ENCODE results near the gene ZNF716. TPM values are rescaled to one million over a fixed set of nuclear protein-coding genes. Genes with fewer than 3 reads are reported as not detected.

ZNF716 gene
- total RNA-seq, 2 experiments from 2014 or later, result not detected

DNA sequence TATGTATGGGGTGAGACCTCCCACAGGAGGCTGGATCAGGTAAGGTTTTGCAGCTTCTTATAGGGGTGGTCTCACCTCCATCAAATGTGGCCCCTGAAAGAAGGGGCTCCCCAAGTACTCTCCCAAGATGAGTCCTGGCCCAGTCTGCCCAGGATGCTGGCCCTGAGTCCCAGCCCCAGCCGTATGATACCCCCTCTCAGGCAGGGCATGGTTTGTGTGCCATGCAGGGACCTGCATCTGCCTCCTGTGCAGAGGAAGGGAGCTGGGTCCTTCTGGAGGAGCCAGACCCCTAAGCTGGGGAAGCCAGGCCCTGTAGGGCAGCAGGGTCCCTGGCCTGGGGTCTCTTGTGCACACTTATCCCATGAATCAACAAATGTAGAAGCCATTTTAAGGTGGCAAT, 35.1 kb upstream of the ZNF716 start:
- intact Hi-C loops (cut with DNase I, micrococcal nuclease), result no loop called here
- H3K4me3 Mint-ChIP-seq, result no peak overlapping the region
- H3K27ac Mint-ChIP-seq, result no peak overlapping the region
- ChIA-PET POLR2A (no interaction called here), CTCF (no interaction called here)
- H3K36me3 Mint-ChIP-seq (ENCODE audit: low read depth), result peaks cover 2% of the 10 kb centered on the region
- H3K27me3 Mint-ChIP-seq, result no peaks in the 10 kb centered on the region
- H3K4me1 Mint-ChIP-seq, result no peaks in the 10 kb centered on the region
- ATAC-seq (no peak), DNase-seq (no peak)
- peaks cover 12% of the 10 kb centered on the region for H3K9me3 Mint-ChIP-seq (ENCODE audit: low read depth)

DNA sequence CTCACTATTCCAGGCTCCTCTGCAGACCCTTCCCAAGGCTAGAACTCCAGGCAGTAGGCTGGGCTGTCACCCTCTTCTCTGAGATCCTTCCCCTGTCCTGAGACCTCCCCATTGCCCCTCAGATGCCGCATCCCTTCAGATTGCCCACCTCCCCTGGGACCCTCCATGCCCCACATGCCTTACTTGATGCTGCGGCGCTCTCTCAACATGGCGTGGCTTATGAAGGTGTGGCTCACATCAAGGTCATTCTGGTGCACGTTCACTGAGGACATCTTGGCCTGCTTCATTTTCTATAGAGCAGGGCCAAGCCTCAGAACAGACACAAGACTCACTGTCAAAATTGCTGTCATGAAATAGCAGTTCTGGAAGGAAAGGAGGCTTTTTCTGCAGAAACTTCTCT, 34.7 kb upstream of the ZNF716 start:
- Mint-ChIP-seq H3K9me3 (ENCODE audit: low read depth) (peaks cover 12% of the 10 kb centered on the region), H3K27ac (no peak overlapping the region), H3K4me1 (no peaks in the 10 kb centered on the region), H3K27me3 (no peaks in the 10 kb centered on the region), H3K36me3 (ENCODE audit: low read depth) (peaks cover 2% of the 10 kb centered on the region), H3K4me3 (no peak overlapping the region)
- intact Hi-C loops (cut with DNase I, micrococcal nuclease), result no loop called here
- DNase-seq (no peak), ATAC-seq (no peak)
- CTCF ChIA-PET, result no interaction called here
- POLR2A ChIA-PET, result no interaction called here

- CTCF ChIA-PET, result no interaction called here
- no peak overlapping the region for H3K27ac Mint-ChIP-seq
- POLR2A ChIA-PET, result no interaction called here
These were observed 34.2 kb upstream of the ZNF716 start for GRCh38 chr7:57415730-57416129.

GRCh38 chr7:57416601-57417358, 33.2 kb upstream of the ZNF716 start:
- H3K27me3 Mint-ChIP-seq, result no peaks in the 10 kb centered on the region
- no peak for ATAC-seq
- peaks cover 2% of the 10 kb centered on the region for H3K36me3 Mint-ChIP-seq (ENCODE audit: low read depth)
- ChIA-PET POLR2A (no interaction called here), CTCF (no interaction called here)
- H3K4me3 Mint-ChIP-seq, result no peak overlapping the region
- no peaks in the 10 kb centered on the region for H3K4me1 Mint-ChIP-seq
- H3K27ac Mint-ChIP-seq, result no peak overlapping the region
- DNase-seq, result no peak
- H3K9me3 Mint-ChIP-seq (ENCODE audit: low read depth), result peaks cover 16% of the 10 kb centered on the region
- intact Hi-C loops (cut with DNase I, micrococcal nuclease), result no loop called here

More at GRCh38 chr7:57415730-57416129, 34.2 kb upstream of the ZNF716 start:
- Mint-ChIP-seq H3K9me3 (ENCODE audit: low read depth) (peaks cover 12% of the 10 kb centered on the region), H3K4me3 (no peak overlapping the region), H3K4me1 (no peaks in the 10 kb centered on the region), H3K27me3 (no peaks in the 10 kb centered on the region), H3K36me3 (ENCODE audit: low read depth) (peaks cover 2% of the 10 kb centered on the region)
- intact Hi-C loops (cut with DNase I, micrococcal nuclease), result no loop called here
- ATAC-seq (no peak), DNase-seq (no peak)

- Mint-ChIP-seq H3K27ac (no peak overlapping the region), H3K9me3 (ENCODE audit: low read depth) (peaks cover 16% of the 10 kb centered on the region), H3K27me3 (no peaks in the 10 kb centered on the region), H3K36me3 (ENCODE audit: low read depth) (peaks cover 2% of the 10 kb centered on the region), H3K4me3 (no peak overlapping the region), H3K4me1 (no peaks in the 10 kb centered on the region)
- CTCF ChIA-PET, result no interaction called here
- POLR2A ChIA-PET, result no interaction called here
- intact Hi-C loops (cut with DNase I, micrococcal nuclease), result no loop called here
- ATAC-seq (no peak), DNase-seq (no peak)
These were observed 32.2 kb upstream of the ZNF716 start for GRCh38 chr7:57417736-57418135.

- POLR2A ChIA-PET, result no interaction called here
- Mint-ChIP-seq H3K4me1 (no peaks in the 10 kb centered on the region), H3K36me3 (ENCODE audit: low read depth) (peaks cover 3% of the 10 kb centered on the region), H3K4me3 (no peak overlapping the region), H3K27me3 (no peaks in the 10 kb centered on the region), H3K9me3 (ENCODE audit: low read depth) (peaks cover 14% of the 10 kb centered on the region), H3K27ac (no peak overlapping the region)
- CTCF ChIA-PET, result no interaction called here
- DNase-seq (no peak), ATAC-seq (no peak)
- intact Hi-C loops (cut with DNase I, micrococcal nuclease), result no loop called here
These were observed 26.2 kb upstream of the ZNF716 start for GRCh38 chr7:57423768-57424167.

GRCh38 chr7:57424515-57425238, 25.3 kb upstream of the ZNF716 start:
- H3K27ac Mint-ChIP-seq, result no peak overlapping the region
- ATAC-seq, result no peak
- no peaks in the 10 kb centered on the region for H3K27me3 Mint-ChIP-seq
- no peak overlapping the region for H3K4me3 Mint-ChIP-seq
- ChIA-PET POLR2A (no interaction called here), CTCF (no interaction called here)
- no peaks in the 10 kb centered on the region for H3K4me1 Mint-ChIP-seq
- DNase-seq, result no peak
- H3K36me3 Mint-ChIP-seq (ENCODE audit: low read depth), result peaks cover 3% of the 10 kb centered on the region
- peaks cover 14% of the 10 kb centered on the region for H3K9me3 Mint-ChIP-seq (ENCODE audit: low read depth)
- intact Hi-C loops (cut with DNase I, micrococcal nuclease), result no loop called here

GRCh38 chr7:57425239-57425944, 24.6 kb upstream of the ZNF716 start:
- Mint-ChIP-seq H3K9me3 (ENCODE audit: low read depth) (peaks cover 14% of the 10 kb centered on the region), H3K27ac (no peak overlapping the region), H3K27me3 (no peaks in the 10 kb centered on the region), H3K4me1 (no peaks in the 10 kb centered on the region), H3K4me3 (no peak overlapping the region), H3K36me3 (ENCODE audit: low read depth) (peaks cover 3% of the 10 kb centered on the region)
- DNase-seq (no peak), ATAC-seq (no peak)
- ChIA-PET CTCF (no interaction called here), POLR2A (no interaction called here)
- intact Hi-C loops (cut with DNase I, micrococcal nuclease), result no loop called here

DNA sequence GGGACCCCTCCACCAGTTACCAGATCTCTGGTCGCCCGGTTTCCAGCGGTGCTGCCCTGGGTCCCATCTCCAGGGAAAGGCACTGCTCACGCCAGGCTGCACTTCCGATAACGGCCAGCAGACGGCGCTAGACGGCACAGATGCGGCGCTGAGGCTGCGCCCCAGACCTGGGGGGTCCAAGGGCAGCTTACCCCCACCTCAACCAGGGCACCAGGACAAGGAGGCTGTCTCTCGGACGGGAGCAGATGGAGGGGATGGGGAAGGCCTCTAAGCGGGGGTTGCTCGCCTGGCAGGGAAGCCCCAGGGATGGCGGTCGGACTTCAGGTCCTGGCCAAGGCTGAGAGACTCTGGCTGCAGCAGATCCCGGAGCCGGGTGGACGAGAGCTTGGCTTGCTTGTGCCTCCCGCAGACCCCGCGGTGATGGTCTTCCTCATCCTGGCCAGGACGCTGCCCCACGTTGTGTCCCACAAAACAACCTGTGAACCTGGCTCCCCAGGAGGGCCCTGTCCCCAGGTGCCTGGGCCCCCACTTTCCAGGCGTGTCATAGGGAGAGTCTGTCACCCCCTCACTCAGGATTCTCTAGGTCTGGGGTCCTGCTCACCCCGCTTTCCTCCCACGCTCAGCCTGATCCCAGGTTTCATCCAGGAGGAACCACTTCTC, 23.9 kb upstream of the ZNF716 start:
- ATAC-seq (no peak), DNase-seq (no peak)
- Mint-ChIP-seq H3K4me3 (no peak overlapping the region), H3K27me3 (no peaks in the 10 kb centered on the region), H3K27ac (no peak overlapping the region), H3K4me1 (no peaks in the 10 kb centered on the region), H3K36me3 (ENCODE audit: low read depth) (peaks cover 3% of the 10 kb centered on the region), H3K9me3 (ENCODE audit: low read depth) (peaks cover 13% of the 10 kb centered on the region)
- ChIA-PET POLR2A (no interaction called here), CTCF (no interaction called here)
- intact Hi-C loops (cut with DNase I, micrococcal nuclease), result no loop called here

DNA sequence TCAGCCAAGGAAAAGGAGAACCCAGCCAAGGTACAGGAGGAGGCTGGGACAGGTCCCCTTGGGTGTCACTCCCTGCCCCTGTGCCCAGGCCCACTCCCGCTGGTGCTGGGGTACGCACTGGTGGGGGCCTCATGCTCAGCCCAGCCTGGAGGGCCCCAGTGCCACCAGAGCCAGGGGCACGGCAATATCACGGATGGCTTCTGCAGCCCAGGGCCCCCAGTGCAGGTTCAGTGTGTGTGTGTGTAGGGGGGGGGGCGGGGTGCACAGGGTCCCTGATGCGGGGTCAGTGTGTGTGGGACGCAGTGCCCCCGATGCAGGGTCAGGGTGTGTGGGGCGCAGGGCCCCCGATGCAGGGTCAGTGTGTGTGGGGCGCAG, 23.4 kb upstream of the ZNF716 start:
- ChIA-PET CTCF (no interaction called here), POLR2A (no interaction called here)
- Mint-ChIP-seq H3K27me3 (no peaks in the 10 kb centered on the region), H3K27ac (no peak overlapping the region), H3K36me3 (ENCODE audit: low read depth) (peaks cover 3% of the 10 kb centered on the region), H3K4me1 (no peaks in the 10 kb centered on the region), H3K9me3 (ENCODE audit: low read depth) (peaks cover 9% of the 10 kb centered on the region), H3K4me3 (no peak overlapping the region)
- DNase-seq (no peak), ATAC-seq (no peak)
- intact Hi-C loops (cut with DNase I, micrococcal nuclease), result no loop called here

GRCh38 chr7:57427146-57427545, 22.8 kb upstream of the ZNF716 start:
- H3K36me3 Mint-ChIP-seq (ENCODE audit: low read depth), result peaks cover 3% of the 10 kb centered on the region
- H3K27me3 Mint-ChIP-seq, result no peaks in the 10 kb centered on the region
- H3K4me1 Mint-ChIP-seq, result no peaks in the 10 kb centered on the region
- no peak for DNase-seq
- intact Hi-C loops (cut with DNase I, micrococcal nuclease), result no loop called here
- ATAC-seq, result no peak
- H3K27ac Mint-ChIP-seq, result no peak overlapping the region
- CTCF ChIA-PET, result no interaction called here
- peaks cover 10% of the 10 kb centered on the region for H3K9me3 Mint-ChIP-seq (ENCODE audit: low read depth)
- POLR2A ChIA-PET, result no interaction called here
- no peak overlapping the region for H3K4me3 Mint-ChIP-seq

DNA sequence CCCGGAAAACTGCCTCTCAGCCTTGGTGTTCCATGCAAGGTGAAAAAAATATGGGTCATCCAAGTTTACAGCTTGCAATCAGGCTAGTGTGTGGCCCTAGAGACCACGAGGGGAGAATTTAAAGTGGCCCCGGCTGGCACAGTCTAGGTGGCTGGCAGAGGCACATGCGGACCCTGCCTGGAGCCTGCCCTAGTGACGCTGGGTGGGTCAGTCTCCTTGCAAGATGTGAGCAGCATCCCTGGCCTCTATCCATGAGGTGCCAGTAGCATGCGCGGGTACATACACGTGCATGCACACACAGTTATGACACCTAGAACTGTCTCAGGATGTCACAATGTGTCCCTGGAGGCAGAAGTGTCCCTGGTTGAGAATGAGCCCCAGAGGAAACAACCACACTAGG, 22.4 kb upstream of the ZNF716 start:
- Mint-ChIP-seq H3K27me3 (no peaks in the 10 kb centered on the region), H3K4me3 (no peak overlapping the region), H3K9me3 (ENCODE audit: low read depth) (peaks cover 10% of the 10 kb centered on the region), H3K36me3 (ENCODE audit: low read depth) (peaks cover 3% of the 10 kb centered on the region), H3K4me1 (no peaks in the 10 kb centered on the region), H3K27ac (no peak overlapping the region)
- intact Hi-C loops (cut with DNase I, micrococcal nuclease), result no loop called here
- ChIA-PET CTCF (no interaction called here), POLR2A (no interaction called here)
- DNase-seq, result no peak
- ATAC-seq, result no peak
